NCI-H2227 (cell line): ENCODE measurements around the gene RASGRF1.

ENCODE experiments used
- DNase-seq: peaks from one replicate; lab custom pipeline; 2025; ENCODE audit not compliant: unreplicated experiment; lab: John Stamatoyannopoulos, UW

RASGRF1 gene

DNA sequence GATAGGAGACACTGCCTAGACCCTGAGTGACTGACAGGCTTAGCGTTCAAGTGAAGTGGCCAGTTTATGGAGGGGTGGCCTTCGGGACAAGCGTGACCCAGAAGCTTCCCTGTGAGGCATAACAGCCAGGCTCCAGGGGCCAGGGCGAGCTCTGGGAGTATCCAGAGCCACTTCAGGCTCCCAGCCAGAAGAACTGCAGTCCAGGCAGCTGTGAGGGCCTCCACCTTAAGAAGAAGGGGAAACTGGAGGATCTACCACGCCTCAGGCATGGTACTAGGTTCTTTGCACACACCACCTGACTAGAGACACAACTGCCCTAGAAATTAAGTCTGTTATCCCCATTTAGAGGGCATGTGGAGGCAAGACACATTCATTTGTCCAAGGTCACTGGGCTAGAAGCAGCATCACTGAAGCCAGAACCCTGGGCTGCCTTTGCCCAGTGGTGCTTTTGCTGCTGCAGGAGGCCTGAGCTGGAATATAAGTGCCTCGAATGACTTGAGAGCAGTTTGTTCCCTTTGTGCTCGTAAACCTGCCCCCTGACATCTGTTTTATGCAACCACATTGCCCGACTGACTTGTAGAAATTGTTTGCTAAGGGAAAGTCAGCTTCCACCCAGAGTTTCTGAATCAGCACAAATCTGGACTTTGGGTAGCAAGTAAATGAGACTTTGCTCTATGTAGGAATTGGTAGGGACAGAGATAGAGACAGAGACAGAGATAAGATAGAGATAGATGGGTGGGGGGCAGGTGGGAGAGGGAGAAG is 23.3 kb downstream of the RASGRF1 start:
- no peak for DNase-seq

DNA sequence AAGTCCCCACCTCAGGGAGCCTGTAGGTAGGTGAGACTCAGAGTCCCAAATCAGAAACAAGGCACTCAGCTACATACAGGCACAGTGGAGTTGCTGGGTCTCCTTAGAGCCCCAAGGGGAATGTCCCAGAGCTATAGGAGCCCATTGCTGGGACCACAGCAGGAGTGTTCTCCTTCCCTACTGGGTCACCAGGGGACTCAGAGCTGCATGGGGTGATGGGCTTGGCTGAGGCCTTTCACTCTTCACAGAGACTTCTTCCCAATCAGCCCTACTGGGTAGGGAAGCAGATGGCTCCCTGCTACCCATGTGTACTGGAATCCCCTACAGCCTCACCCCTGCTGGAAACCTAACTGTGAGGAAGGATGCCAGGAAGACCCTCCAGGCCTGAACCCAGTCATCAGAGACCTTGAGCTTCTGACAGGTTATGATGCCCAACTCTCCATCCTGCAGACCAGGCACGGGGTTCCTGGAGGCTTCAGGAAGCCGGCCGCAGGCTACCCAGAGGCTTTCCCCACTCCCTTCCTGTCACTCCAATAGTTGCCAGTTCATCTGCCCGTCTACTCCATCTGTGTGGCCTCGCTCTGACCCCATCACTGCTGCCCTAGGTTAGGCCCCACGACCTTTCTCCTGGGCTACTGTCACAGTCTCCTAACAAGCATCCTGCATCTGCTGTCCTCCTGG is 24.0 kb downstream of the RASGRF1 start:
- no peak for DNase-seq

DNA sequence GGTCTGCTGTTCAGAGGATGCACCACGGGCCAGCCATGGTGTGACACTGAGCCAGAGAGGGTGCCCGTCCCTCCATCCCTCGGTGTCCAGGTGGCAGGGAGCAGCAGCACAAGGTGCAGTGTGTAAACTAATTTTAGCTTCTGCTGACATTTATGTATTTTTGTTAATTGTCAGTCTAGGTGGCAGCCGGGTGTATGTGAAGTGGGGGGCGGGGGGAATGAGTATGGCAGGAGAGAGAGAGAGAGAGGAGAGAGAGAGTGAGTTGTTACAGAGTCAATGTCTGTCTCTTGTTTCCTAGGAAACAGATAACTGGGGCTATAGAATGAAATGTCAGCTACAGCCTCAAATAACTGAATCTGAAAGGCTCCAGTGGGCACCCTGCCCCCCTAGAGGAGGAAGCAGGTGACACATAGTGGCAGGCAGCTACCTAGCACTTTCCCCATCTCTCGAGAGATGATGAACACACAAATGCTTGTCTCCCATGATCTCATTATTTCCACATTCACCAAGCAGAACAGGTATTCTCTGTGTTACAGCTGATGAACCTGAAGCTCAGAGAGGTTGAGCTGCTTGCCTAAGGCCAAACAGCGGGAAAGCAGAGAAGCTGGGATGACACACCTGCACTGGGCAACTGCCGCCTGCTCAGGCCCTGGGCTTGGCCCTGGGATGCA is 24.7 kb downstream of the RASGRF1 start:
- DNase-seq, result peak; percentile 38

DNA sequence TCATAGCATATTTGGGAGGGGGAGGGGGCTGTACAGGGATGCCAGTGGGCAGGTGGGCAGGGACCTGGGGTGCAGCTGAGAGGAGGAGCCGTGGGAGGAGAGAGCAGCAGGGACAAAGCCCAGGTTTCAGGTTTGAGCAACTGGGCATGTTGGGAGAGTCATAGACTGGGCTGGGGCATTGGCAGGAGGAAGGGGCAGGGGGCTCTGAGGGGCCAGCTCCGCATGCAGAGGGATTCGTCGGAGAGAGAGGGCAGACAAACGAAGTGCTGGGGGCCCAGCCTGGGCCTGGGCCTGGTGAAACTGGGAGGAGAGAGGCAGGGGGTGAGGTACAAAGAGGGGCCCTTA is 25.2 kb downstream of the RASGRF1 start:
- DNase-seq, result no peak

DNA sequence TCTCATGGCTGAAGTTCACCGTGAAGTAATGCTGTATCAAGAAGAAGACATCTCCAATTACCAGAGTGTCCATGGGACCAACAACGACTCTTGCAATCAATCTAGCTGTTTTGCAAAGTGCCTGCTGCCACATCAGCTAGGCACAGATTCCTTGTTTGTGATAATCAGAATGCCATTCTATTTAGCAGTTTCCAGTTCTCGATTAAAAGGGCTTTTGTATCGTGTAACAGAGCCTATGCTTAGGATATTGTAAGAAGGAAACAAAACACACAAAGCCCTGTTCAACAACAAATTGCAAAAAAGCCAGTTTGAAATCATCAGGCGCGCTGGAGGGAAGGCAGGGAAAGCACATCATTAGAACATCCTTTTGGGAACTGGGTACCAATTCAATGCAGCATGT is 26.1 kb downstream of the RASGRF1 start:
- DNase-seq, result no peak

DNA sequence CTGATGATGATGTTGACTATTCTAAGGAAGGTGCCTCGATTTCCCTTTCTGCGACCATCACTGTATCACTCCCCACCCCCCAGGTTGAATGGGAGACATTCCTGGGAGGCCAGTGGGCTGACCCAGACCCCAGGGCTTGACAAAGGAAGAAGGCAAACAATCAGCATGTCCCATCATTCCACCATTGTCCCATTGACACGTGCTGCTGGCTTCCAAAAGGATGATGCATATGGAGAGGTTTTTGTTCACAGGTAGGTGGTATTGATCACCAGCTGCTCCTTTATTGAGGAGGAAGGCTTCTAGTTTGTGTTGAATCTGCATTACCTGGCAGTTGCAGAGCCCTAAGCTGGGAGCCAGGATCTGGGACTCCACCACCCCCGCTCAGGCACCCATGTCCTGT is 30.4 kb downstream of the RASGRF1 start:
- DNase-seq, result no peak

DNA sequence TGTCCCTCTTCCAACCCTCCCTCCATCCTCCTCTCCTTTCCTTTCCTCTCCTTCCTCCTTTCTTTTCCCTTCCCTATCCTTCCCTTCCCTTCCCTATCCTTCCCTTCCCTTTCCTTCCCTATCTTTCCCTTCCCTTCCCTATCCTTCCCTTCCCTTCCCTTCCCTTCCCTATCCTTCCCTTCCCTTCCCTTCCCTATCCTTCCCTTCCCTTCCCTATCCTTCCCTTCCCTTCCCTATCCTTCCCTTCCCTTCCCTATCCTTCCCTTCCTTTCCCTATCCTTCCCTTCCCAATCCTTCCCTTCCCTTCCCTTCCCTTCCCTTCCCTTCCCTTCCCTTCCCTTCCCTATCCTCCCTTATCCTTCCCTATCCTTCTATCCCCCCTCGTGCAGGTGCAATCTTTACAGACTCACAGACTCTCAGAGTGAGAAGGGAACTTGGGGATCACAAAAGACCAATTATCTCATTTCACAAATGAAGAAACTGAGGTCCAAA is 31.5 kb downstream of the RASGRF1 start:
- DNase-seq, result no peak

DNA sequence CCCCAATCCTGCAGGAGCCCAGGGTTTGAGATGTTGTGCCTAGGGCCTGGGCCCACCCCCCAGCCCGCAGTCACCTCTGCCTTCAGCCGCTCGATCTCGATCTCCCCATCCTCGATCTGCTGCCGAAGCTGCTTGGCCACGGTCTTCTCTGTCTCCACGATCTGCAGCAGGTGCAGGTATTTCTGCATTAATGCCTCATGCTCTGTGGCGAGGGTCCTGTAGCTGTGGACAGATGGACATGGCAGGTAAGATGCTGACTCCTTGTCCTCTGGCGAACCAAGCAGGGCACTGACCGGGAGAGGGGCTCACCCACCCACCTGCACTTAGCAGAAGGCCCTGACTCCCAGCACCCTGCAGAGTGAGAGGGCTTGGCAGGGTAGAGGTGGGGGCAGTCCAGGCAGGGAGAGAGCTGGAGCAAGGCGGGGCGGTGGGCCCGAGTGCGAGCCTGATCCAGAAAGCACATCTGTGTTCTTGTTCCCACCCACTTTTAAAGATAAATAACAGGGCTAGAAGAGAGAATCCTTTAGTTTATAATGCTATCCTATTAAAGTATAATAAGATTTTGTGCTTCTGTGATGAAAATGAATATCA is 32.2 kb downstream of the RASGRF1 start:
- no peak for DNase-seq

DNA sequence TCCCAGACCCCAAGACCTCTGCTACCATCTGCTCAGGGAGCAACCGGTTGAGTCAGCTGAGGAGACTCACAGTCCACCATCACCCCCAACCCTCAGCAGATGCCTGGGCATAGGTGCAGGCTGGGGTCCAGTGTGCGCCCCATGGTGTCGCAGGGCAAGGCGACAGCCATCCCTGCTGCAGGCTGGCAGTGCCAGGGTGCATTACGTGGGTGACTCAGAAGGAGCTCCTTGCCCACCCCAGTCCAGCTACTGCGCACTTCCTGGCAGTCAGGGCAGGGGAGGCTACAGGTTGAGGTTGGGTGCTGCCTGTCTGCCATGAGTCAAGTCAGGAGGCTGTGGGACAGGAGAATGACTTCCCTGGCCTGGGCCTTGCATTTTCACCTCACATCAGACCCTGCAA is 33.5 kb downstream of the RASGRF1 start:
- DNase-seq, result no peak

DNA sequence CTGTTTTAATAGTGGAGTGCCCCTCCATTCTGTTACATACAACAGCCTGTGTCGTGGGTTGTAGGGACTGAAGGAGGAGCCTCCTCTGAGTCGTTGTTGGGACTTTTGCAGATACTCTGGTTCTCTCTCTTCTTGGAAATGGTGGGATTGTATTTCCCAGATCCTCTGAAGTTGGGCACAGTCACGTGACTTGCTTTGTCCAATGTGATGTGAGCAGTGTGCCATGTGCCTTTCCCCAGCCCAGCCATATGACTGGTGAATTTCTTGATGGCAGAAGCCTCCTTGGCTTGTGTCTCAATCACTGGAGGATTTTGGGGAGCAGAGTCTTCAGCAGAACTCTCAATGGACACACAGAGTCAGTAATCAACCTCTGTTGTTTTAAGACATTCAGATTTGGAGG is 36.2 kb downstream of the RASGRF1 start:
- no peak for DNase-seq

DNA sequence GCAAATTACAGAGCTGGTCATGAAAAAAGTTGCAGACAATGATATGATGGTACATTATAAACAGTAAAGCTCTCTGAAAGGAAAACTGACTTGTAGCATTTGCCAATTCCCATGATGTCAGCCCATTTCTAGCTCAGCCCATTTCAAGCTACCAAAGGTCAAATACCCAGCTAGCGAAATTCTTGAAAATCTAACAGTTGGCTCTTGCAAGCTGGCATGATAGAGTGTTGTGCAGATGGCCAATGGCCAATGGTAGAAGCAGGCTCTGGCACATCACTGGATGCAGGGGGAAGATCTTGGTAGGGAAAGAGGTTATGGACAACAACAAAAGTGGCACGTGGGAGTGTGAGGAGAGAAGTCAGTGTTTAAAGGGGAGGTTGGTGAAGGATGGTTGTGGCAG is 36.7 kb downstream of the RASGRF1 start:
- no peak for DNase-seq

DNA sequence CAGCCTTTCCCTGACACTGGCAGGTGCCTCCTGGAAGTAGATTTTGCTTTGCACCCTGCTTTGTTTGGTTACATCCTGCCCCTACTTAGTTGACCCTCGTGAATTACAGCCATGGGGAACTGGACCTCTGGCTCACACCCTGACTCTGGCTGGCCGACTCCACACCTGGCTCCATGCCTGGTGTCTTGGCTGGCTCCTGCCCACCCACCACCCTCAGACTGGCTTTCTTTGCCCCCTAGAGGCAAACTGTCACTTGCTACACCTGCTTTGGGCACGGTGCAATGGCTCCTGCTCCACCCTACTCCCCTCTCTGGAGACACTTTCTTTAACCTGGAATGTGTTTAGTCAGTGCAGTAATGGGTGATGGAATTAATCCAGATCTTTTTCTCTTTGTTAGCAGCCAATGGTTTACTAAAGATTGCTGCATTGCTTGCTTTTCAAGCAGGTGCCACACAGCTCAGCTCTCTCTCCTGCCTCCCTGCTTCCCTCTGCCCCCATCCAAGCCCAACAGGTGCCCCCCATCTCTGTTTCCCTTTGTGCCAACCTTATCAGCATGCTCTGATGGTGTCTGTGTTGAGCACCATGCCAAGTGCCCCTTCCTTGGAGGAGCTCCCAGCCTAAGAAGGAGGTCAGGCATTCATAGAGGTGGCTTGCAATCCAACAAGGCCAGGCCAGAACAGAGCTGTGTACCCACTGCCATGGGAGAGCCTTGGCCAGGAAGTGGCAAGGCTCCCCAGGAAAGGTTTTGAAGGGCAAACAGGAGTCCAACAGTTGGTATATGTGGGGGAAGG is 38.4 kb downstream of the RASGRF1 start:
- DNase-seq, result no peak

DNA sequence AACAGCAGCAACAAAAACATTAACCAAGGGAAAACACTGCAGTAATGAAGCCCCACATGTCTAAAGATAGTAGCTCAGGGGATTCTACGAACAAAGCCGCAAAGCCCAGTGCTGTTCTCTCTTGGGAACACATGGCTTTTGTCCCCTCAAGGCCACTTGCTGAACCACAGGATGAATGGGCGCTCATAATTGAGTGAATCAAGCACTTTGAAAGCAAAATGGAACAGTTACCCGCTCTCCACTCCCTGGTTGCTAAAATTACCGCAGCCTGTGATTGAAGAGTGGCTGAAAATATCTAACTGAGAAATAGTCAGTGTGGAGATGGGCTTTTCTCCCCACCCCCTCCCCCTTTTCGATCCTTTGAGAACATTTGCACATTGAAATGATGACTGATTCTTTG is 39.6 kb downstream of the RASGRF1 start:
- DNase-seq, result peak; percentile 14

DNA sequence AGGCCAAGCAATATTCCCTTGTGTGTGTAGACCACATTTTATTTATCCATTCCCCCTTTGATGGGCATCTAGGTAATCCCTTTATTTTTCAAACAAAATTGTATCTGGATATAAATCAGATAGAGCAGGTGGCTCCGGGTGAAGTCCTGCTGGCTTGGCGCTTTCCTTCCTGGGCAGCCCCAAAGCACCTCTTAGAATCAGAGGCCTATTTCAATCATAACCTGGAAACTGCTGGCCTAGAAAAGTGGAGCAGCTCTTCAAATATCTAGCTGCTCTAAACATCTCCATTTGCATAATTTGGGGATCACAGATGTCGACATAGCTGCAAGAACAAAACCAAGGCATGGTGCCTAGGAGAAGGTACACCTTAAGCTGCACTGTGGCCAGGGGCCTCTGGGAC is 40.2 kb downstream of the RASGRF1 start:
- DNase-seq, result no peak

DNA sequence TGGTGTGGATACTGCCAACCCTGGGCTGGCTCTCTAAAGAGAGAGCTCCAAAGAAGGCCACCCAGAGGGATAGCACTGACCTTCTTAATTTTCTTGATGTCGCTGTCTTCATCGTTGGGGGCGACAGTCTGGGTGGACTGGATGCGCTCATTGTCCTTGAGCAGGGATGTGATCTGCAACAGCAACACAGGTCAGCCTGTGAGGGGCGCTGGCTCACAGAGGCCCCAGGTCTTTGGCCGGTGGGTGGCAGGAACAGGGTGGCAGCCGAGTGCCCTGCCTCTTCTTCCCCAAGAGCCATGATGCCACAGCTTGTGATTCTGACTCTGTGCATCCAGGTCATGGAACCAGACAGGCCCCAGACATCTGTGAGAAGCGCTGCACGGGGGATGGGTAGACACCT is 41.2 kb downstream of the RASGRF1 start:
- DNase-seq, result no peak

DNA sequence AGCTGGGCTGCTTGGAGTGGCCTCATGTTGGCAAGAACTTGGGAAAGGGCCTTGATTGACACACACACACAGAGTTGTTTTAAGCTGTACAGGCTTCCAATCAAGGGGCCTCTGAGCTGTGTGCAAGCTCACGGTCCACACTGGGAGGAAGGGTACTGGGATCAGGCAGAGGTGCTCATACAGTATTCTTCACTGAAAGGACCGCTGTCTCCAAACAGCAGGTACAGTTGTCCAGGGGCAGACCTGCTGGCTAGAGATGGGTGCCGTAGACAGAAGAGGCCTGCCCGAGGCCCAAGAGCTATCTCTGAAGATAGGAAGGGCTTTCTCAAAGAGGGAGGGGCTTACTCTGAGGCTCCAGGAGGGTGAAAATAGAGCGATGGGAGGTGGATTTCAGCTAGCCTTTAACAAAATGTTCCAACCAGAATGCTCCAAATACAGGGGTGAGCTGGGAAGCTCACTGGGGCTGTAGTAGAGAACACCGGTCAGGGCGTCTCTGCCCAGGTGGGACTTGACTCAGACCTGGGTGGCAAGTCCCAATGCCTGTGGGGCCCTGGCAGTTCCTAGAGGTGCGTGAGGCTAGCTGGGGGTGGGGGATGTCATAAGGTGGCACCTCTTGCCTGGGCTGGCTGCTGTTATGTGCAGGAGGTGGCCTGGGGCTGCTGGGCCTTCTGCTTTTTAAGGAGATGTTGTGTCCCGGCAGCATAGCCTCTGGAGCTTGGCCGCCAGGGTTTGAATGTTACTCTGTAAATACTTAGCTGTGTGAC is 42.7 kb downstream of the RASGRF1 start:
- DNase-seq, result no peak

DNA sequence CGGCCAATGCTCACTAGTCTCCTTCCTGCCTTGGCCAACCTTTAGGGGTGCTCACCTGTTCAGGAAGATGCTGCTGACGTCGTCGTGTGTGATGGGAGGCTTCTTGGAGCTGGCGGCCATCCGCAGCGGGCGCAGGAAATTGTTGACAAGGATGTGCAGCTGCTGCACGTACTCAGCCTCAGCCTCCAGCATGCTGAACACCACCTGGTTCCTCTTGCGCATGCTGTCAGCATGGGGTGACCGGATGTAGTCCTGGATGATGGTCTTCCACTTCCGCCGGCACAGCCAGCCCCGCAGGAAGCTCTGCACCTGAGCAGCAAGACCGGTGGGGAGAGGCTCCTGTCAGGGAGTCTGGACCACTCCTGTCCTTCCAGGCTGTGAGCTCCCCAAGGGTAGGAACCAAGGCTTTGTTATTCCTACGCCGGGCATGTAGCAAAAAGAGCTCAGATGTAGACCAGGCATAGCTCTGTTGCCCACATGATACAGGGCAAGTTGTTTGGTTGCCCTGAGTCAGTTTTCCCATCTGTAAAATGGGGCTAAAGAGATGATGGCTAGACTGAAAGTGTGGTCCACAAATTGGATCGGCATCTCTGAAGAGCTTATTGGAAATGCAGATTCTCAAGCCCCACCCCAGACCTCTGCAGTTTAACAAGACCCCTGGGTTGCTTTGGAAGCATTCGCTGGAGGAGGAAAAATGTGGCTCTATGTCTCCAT is 43.7 kb downstream of the RASGRF1 start:
- no peak for DNase-seq

DNA sequence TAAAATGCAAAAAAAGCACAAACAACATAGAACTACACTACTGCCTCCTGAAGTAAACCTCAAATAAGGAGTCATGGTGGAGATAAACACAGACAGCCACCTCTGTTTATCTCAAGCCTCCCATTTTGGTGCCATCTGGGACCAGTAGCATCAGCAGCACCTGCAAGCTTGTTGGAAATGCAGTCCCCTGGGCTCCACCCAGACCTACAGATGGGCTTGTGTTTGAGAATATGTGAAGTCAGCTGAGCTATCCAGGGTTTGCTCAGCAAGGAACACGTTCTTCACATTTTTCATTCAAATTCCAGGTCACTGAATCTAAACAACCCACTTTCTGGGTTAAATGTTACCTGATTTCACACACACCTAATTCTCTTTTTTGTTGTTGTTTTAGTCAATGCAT is 45.5 kb downstream of the RASGRF1 start:
- no peak for DNase-seq

DNA sequence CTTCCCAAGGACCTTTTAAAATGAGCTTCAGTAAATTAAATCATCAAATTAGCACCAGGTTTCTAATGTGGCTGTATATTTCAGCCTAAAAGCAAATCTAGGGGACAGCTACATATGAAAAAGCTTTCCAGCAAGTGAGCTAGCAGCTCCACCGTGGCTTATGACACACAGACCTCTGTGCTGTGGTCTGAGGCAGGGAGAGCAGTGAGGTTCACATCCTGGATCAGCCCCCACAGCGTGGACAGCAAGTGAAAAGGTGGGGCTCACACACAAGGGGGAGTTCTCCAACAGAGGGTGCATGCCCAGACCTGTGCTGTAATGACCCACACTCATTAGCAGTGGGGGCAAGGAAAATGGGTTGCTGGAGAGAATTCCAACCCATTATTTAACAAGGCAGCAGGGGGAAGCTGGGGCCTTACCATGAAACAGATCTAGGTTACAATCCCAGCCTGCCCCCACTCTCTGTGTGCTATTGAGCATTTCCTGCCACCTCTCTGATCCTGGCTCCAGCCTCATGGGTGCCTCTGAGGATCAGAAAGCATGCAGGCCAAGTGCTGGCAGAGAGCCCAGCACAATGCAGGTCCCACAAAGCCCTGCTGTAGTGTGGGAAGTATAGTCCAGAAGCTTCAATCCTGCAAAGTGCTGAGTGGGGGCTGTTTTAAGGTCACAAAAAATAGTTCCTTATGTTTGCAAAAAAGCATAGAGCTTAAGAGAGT is 48.2 kb downstream of the RASGRF1 start:
- no peak for DNase-seq
